Transverse colon (tissue), 4 donors: ENCODE data around the gene DISC1.

Experiments used
- POLR2A ChIP-seq: fragments of 450-650 bp; IDR thresholded peaks from one replicate; pipeline ENCODE4 v1.6.1; 2016; ENCODE audit warnings: antibody characterized with exemption, mild to moderate bottlenecking, moderate library complexity
- POLR2AphosphoS5 ChIP-seq, 3 donors: sonication (generic); formaldehyde crosslinking; IDR thresholded peaks; one replicate each; pipeline ENCODE4 v1.6.1; 2016; ENCODE audit warnings: antibody characterized with exemption in 3 of 3
- TF ChIP-seq, protein P1 (sequence below), 5 experiments: fragments of 200-600 bp in 3 of 5; fragments of 450-650 bp in 2 of 5; sonication (generic) in 3 of 5; IDR thresholded peaks; 1 replicate in 2 of 5; 2 replicates in 3 of 5; pipeline ENCODE4 v1.5.1; 2016 to 2017; ENCODE audit warnings: antibody characterized with exemption in 5 of 5, inconsistent platforms in 3 of 5, mild to moderate bottlenecking in 2 of 5, moderate library complexity in 1 of 5

DNA sequence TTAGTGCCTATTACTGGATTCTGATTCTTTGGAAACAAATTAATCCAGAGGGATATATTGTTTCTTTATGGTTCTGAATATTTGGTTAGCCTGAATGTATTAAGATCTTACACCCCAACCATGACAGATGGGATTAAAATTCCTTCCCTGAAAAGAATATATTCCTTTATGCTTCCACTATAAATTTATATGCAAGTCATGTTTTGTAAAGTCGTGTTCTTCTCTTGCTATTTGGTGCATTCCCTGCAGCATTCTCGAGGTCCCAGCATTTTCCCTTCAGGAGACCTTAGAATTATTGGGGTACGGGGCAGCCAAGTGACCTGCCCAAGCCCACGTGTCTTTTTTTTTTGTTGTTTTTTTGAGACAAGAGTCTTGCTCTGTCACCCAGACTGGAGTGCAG, 62.4 kb downstream of the DISC1 start:
- TF ChIP-seq POLR2AphosphoS5 (IDR thresholded peaks at IDR 0.05) (no peak), POLR2A (no peak)
- TF ChIP-seq, protein P1, sequence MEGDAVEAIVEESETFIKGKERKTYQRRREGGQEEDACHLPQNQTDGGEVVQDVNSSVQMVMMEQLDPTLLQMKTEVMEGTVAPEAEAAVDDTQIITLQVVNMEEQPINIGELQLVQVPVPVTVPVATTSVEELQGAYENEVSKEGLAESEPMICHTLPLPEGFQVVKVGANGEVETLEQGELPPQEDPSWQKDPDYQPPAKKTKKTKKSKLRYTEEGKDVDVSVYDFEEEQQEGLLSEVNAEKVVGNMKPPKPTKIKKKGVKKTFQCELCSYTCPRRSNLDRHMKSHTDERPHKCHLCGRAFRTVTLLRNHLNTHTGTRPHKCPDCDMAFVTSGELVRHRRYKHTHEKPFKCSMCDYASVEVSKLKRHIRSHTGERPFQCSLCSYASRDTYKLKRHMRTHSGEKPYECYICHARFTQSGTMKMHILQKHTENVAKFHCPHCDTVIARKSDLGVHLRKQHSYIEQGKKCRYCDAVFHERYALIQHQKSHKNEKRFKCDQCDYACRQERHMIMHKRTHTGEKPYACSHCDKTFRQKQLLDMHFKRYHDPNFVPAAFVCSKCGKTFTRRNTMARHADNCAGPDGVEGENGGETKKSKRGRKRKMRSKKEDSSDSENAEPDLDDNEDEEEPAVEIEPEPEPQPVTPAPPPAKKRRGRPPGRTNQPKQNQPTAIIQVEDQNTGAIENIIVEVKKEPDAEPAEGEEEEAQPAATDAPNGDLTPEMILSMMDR (IDR thresholded peaks at IDR 0.05) = no peak
